ENCODE measurements around the gene RPL29.
A peak's percentile ranks its signal among the peaks of the same experiment; 100 is the strongest.

RPL29 gene

DNA sequence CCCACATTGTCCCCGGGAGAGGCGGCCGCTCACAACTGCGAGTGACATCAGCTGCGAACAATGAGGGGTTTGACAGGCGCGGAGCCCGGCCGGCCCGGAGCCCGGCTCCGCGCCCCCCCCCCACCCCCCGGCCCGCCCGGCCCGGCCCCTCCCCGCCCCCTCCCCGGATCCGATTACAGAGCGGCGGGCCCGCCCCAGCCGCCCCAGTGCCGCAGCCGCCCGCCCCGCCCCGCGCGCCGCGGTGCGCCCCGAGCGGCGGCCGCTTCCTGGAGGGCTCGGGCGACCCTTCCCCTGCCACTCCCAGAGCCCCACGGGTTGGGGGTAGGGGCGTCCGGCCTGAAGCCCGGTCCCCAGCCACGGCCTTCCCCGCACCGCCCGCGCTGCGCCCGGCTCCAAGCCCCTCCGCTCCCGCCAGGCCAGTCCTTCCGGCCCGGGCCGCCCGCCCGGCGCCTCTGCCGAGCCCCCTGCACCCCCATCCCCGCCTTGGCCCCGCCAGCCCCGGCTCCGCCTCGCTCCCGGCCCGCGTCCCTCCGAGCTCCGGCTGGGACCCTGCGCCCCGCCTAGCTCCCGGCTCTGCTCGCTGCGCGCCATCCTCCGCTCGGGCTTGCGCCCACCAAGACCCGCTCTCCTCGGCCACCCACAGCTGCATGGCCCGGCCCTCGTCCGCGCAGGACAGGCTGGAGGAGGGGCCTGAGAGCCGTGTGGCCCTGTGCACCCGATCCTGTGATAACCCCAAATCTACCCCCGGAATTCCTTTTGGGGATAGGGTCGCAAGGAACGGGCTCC, 28.1 kb downstream of the RPL29 start, which contains the start of gene PCBP4:
Gene PCBP4 (minus strand): TSS at position 71 of the 786 bp plus-strand sequence. CDS start 6,214 bp downstream, outside the sequence.
- peak within 1 kb of the TSS; percentile 62 for H3K4me3 ChIP-seq (ENCODE audit: low read depth, low read length)
- TF ChIP-seq, protein P1, sequence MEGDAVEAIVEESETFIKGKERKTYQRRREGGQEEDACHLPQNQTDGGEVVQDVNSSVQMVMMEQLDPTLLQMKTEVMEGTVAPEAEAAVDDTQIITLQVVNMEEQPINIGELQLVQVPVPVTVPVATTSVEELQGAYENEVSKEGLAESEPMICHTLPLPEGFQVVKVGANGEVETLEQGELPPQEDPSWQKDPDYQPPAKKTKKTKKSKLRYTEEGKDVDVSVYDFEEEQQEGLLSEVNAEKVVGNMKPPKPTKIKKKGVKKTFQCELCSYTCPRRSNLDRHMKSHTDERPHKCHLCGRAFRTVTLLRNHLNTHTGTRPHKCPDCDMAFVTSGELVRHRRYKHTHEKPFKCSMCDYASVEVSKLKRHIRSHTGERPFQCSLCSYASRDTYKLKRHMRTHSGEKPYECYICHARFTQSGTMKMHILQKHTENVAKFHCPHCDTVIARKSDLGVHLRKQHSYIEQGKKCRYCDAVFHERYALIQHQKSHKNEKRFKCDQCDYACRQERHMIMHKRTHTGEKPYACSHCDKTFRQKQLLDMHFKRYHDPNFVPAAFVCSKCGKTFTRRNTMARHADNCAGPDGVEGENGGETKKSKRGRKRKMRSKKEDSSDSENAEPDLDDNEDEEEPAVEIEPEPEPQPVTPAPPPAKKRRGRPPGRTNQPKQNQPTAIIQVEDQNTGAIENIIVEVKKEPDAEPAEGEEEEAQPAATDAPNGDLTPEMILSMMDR (IDR thresholded peaks at IDR 0.05; ENCODE audit: insufficient read depth, low read depth, low read length, missing control alignments), result no peak
- DNase-seq (ENCODE audit: low read depth), result peak; percentile 37

DNA sequence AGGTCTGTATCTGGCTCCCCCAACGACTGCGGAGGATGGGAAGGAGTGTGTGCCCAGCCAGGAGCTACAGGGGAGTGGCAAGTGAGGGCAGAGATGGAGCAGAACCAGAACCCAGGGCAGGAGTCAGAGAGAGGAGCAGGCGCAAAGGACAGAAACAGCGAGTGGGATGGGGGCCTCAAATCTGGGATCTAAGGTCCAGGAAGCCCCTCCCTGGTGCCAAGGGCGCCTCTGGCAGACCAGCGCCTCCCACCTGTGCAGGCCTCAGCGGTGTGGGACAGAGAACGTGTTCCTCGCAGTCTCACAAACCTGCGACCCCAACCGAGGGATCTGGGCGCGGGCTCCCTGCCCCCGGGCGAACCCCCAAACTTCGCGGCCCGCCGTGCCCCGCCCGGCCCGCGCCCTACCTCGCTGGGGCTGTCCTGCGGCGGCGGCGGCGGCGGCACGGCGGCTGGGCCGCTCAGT, 28.7 kb downstream of the RPL29 start:
- H3K4me3 ChIP-seq (ENCODE audit: low read depth, low read length), result peak overlapping the region; percentile 62
- TF ChIP-seq, protein P1 (IDR thresholded peaks at IDR 0.05; ENCODE audit: insufficient read depth, low read depth, low read length, missing control alignments), result no peak
- no peak for DNase-seq (ENCODE audit: low read depth)

DNA sequence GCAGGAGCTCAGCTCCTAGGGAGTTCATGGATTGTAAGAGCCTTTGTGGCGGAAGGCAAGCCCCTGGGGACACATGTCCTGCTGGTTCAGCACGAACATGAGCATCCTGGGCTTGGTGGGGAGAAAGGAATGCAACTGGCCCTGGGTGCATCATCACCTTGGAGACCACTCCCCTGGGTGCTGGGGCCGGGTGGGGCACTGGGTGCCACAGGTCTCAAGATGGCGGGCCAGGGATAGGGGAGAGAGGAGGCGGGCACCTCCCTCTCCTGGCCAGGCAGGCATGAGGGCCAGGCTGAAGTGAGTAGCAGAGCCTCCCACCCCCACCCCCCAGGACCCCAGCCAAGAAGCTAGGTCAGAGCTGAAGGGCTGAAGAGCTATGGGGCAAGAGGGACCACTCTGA, 29.2 kb downstream of the RPL29 start:
- TF ChIP-seq, protein P1 (IDR thresholded peaks at IDR 0.05; ENCODE audit: insufficient read depth, low read depth, low read length, missing control alignments), result no peak
- peak overlapping the region; percentile 62 for H3K4me3 ChIP-seq (ENCODE audit: low read depth, low read length)
- DNase-seq (ENCODE audit: low read depth), result no peak

DNA sequence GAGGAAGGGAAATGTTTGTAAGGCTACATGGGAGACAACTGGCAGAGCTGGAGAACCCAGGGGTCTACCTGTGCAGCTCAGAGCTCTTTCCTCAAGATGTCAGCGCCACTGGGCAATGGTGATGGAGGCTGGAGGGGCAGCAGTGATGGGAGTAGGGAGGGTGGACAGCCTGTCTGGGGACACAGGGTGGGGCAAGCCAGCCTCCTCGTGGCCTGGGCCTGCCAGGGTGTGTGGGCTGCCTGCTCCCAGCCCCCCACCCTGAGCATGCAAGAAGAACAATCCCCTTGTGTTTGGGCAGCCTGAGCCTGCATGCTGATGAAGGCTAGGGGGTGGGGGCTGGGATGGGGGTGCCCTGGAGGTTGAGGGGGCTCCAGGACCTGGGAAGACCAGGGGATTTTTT, 29.7 kb downstream of the RPL29 start:
- no peak for DNase-seq (ENCODE audit: low read depth)
- TF ChIP-seq, protein P1 (IDR thresholded peaks at IDR 0.05; ENCODE audit: insufficient read depth, low read depth, low read length, missing control alignments), result no peak
- H3K4me3 ChIP-seq (ENCODE audit: low read depth, low read length), result no peak overlapping the region

DNA sequence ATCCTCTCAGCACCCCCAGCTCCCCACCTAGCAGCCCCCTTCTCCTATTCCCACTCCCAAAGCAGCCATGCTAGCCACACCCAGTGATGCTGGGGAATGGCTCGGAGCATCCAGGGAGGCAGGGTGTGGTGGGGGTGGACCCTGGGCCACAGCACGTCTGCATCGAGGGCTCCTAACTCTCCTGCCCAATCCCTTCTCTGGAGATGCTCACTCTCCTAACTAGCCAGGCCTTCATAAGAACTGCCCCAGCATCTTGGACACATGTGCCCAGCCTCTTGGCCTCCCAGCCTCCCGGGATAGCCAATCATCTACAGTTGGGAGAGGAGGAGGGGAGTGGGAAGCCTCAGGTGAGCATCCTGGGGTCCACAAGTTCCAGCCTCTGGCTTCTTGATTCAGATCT, 31.2 kb downstream of the RPL29 start:
- TF ChIP-seq, protein P1 (IDR thresholded peaks at IDR 0.05; ENCODE audit: insufficient read depth, low read depth, low read length, missing control alignments), result no peak
- DNase-seq (ENCODE audit: low read depth), result no peak
- no peak overlapping the region for H3K4me3 ChIP-seq (ENCODE audit: low read depth, low read length)

DNA sequence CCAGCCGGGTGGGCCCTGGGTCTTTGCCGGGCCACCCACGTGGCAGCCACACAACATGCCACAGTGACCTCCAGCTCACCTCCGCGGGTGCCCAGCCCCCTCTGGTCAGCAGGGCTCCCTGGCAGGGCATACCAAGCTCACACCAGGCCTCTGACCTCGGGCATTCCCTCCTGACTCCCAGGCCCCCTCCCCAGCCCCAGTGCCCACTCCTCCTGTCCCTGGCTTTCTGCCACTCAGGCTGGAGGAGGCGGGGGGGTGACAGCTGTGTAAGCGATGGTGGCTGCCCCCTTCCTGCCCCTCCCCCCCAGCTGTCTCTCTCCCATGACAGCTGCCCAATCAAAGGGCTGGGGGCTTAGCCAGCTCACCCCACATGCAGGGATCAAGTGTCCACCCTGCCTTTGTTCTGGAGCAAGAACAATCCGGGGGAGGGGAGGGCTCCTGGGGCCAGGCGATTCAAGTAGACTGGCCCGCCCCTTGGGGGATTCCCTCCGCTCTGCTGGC, 31.7 kb downstream of the RPL29 start:
- no peak for DNase-seq (ENCODE audit: low read depth)
- TF ChIP-seq, protein P1 (IDR thresholded peaks at IDR 0.05; ENCODE audit: insufficient read depth, low read depth, low read length, missing control alignments), result no peak

More for the DNA sequence above, 31.7 kb downstream of the RPL29 start:
- no peak overlapping the region for H3K4me3 ChIP-seq (ENCODE audit: low read depth, low read length)

Measured in GM12865 (cell line).